ENCODE results near the gene GLA. TPM values are rescaled to one million over a fixed set of nuclear protein-coding genes. Genes with fewer than 3 reads are reported as not detected.

Gene GLA
- 29.5 TPM for total RNA-seq
- polyA plus RNA-seq: 43.4 TPM
- long read RNA-seq, donor 1, partial matches to known transcripts: 0 of 1 reads
- long read RNA-seq, donor 1, other reads (novel, unspliced or antisense): 0 of 1 reads
- long read RNA-seq, donor 2, transcript GLA-202 (2 exons, 618 nt): minor isoform, 10 of 29 reads
- long read RNA-seq, donor 2, transcript GLA-201 (7 exons, 1,318 nt): major isoform, 18 of 29 reads
- long read RNA-seq, donor 2, partial matches to known transcripts: 0 of 29 reads
- long read RNA-seq, donor 2, other reads (novel, unspliced or antisense): 0 of 29 reads
- long read RNA-seq, donor 3, transcript GLA-202 (2 exons, 618 nt): minor isoform, 7 of 20 reads
- long read RNA-seq, donor 3, transcript GLA-201 (7 exons, 1,318 nt): major isoform, 11 of 20 reads
- long read RNA-seq, donor 3, partial matches to known transcripts: 0 of 20 reads
- long read RNA-seq, donor 3, other reads (novel, unspliced or antisense): 0 of 20 reads
- long read RNA-seq, donor 4, transcript GLA-201 (7 exons, 1,318 nt): major isoform, 5 of 9 reads
- long read RNA-seq, donor 4, partial matches to known transcripts: 0 of 9 reads
- long read RNA-seq, donor 4, other reads (novel, unspliced or antisense): 0 of 9 reads
- long read RNA-seq, donor 5, transcript GLA-201 (7 exons, 1,318 nt): major isoform, 11 of 148 reads
- long read RNA-seq, donor 5, transcript GLA-204 (3 exons, 793 nt): minor isoform, 5 of 148 reads
- long read RNA-seq, donor 5, partial matches to known transcripts: 113 of 148 reads
- long read RNA-seq, donor 5, other reads (novel, unspliced or antisense): 14 of 148 reads
- long read RNA-seq, donor 6, partial matches to known transcripts: 0 of 6 reads
- long read RNA-seq, donor 6, other reads (novel, unspliced or antisense): 0 of 6 reads
- long read RNA-seq, donor 7, transcript GLA-204 (3 exons, 793 nt): minor isoform, 6 of 15 reads
- long read RNA-seq, donor 7, transcript GLA-201 (7 exons, 1,318 nt): major isoform, 7 of 15 reads
- long read RNA-seq, donor 7, partial matches to known transcripts: 0 of 15 reads
- long read RNA-seq, donor 7, other reads (novel, unspliced or antisense): 0 of 15 reads
- long read RNA-seq, donor 8, transcript GLA-201 (7 exons, 1,318 nt): major isoform, 6 of 7 reads
- long read RNA-seq, donor 8, partial matches to known transcripts: 0 of 7 reads
- long read RNA-seq, donor 8, other reads (novel, unspliced or antisense): 0 of 7 reads
- long read RNA-seq, donor 9, partial matches to known transcripts: 0 of 6 reads
- long read RNA-seq, donor 9, other reads (novel, unspliced or antisense): 0 of 6 reads
- long read RNA-seq, donor 10, transcript GLA-201 (7 exons, 1,318 nt): major isoform, 9 of 13 reads
- long read RNA-seq, donor 10, partial matches to known transcripts: 0 of 13 reads
- long read RNA-seq, donor 10, other reads (novel, unspliced or antisense): 0 of 13 reads

DNA sequence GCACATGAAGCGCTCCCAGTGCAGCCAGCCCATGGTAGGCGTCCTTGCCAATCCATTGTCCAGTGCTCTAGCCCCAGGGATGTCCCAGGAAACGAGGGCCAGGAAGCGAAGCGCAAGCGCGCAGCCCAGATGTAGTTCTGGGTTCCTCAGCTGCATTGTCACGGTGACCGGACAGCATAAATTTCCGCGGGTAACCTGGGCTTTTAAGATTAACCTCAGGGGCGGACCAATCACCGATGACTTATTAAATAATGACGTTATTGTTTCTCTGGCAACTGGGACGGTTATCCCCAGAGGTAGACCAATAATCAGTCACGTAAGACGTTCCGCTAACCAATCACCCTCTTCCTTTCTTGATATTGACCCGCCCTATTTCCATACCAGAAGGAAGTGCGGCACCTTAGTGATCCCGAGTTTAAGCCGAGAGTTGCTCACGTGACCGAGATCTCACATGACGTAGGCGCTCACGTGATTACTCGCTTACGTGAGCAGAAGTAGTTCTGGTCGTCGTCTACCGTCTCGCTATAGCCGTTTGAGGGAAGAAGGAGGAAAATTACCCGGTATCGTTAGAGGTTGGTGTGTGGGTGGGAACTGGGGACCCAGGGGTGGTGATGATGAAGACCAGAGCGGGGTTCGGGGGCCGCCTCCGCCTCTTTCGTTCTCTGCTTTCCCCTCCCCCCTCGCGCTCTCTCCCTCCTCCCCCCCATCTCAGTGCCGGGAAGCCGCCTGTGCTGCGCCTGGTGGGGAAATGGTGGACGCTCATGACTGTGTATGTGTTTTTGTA is at the start of gene GLA, which contains the start of gene HNRNPH2:
Gene GLA (minus strand): TSS at position 178 of the 784 bp plus-strand sequence. CDS start 22 bp downstream, at position 156.
Gene HNRNPH2 (plus strand): TSS at position 475 of the 784 bp plus-strand sequence. CDS start 3,767 bp downstream, outside the sequence.
- WGBS: under 1% methylated on average over 45 of the region's 47 CpGs
- DNase-seq (ENCODE audit: low read depth in 6 of 9, low spot score in 9 of 9): peak; percentile 86 to 98 (median 93)
- H3K4me1 ChIP-seq (ENCODE audit: control insufficient read depth in 2 of 2, insufficient read depth in 2 of 2, low read length in 2 of 2): peaks cover 0 to 2% of the 10 kb centered on the region in 2 donors

DNA sequence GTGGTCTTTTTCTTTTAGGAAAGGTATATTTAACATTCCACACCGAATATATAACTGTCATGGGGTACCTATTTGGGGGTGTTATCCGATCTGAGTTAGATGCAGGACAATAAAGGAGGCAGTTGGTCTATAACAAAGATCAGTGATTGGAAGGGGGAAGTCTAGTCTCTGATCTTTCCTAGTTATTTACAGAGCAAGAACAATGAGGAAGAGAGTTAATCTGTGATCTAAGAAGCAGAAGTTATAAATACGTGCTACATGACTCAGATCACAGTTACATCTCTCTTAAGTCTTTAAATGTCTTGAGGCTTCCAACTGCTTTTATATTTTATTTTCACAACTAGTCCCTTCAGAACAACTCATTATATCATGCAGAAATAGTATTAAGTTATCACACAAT is 44.3 kb upstream of the GLA start:
- 81% methylated on average over 3 of the region's 3 CpGs for WGBS
- Histone ChIP-seq H3K9me3 (ENCODE audit: control insufficient read depth in 2 of 2, insufficient read depth in 1 of 2, low read length in 1 of 2) (no peaks in the 10 kb centered on the region), H3K4me3 (ENCODE audit: low read length in 2 of 2) (no peak overlapping the region), H3K27ac (ENCODE audit: low read depth in 1 of 2, low read length in 1 of 2) (no peak overlapping the region), H3K36me3 (ENCODE audit: control insufficient read depth in 2 of 2, insufficient read depth in 2 of 2, low read length in 1 of 2) (no peaks in the 10 kb centered on the region), H3K27me3 (ENCODE audit: control insufficient read depth in 2 of 2, insufficient read depth in 1 of 2, low read length in 1 of 2) (no peaks in the 10 kb centered on the region), H3K4me1 (ENCODE audit: control insufficient read depth in 2 of 2, insufficient read depth in 2 of 2, low read length in 2 of 2) (no peaks in the 10 kb centered on the region)
- DNase-seq (ENCODE audit: low read depth in 6 of 9, low spot score in 9 of 9): no peak

More for the DNA sequence above, at the start of gene GLA, which contains the start of gene HNRNPH2:
- H3K4me3 ChIP-seq (ENCODE audit: low read length in 2 of 2): peak within 1 kb of the TSS; percentile 69 to 82
- no peaks in the 10 kb centered on the region for H3K9me3 ChIP-seq (ENCODE audit: control insufficient read depth in 2 of 2, insufficient read depth in 1 of 2, low read length in 1 of 2)
- peaks cover 14 to 15% of the 10 kb centered on the region in 2 donors for H3K36me3 ChIP-seq (ENCODE audit: control insufficient read depth in 2 of 2, insufficient read depth in 2 of 2, low read length in 1 of 2)
- peak within 1 kb of the TSS; percentile 94 to 98 for H3K27ac ChIP-seq (ENCODE audit: low read depth in 1 of 2, low read length in 1 of 2)
- no peaks in the 10 kb centered on the region for H3K27me3 ChIP-seq (ENCODE audit: control insufficient read depth in 2 of 2, insufficient read depth in 1 of 2, low read length in 1 of 2)

DNA sequence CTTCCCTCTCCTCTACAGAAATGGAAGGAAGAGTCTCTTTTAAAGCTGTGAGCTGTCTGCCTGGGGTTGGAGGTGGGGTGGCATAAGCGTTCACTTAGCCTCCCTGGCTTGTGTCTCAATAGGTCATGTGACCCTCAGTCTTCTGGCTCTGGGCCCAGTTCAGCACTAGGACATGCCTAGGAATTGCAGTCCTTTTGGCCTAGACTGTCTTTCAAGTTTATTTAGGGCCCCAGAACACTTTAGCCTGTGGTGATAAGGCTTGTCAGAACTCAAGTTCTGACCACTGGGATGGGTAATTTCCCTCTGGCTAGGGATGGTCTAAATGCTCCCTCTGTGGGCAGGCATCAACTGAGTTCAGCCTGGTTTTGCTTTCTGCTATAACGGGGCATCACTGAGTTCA is 43.2 kb upstream of the GLA start:
- H3K27ac ChIP-seq (ENCODE audit: low read depth in 1 of 2, low read length in 1 of 2): no peak overlapping the region
- no peaks in the 10 kb centered on the region for H3K27me3 ChIP-seq (ENCODE audit: control insufficient read depth in 2 of 2, insufficient read depth in 1 of 2, low read length in 1 of 2)
- H3K4me3 ChIP-seq (ENCODE audit: low read length in 2 of 2): no peak overlapping the region
- DNase-seq (ENCODE audit: low read depth in 6 of 9, low spot score in 9 of 9): no peak
- 90% methylated on average over 2 of the region's 2 CpGs for WGBS
- no peaks in the 10 kb centered on the region for H3K9me3 ChIP-seq (ENCODE audit: control insufficient read depth in 2 of 2, insufficient read depth in 1 of 2, low read length in 1 of 2)
- H3K4me1 ChIP-seq (ENCODE audit: control insufficient read depth in 2 of 2, insufficient read depth in 2 of 2, low read length in 2 of 2): no peaks in the 10 kb centered on the region
- no peaks in the 10 kb centered on the region for H3K36me3 ChIP-seq (ENCODE audit: control insufficient read depth in 2 of 2, insufficient read depth in 2 of 2, low read length in 1 of 2)

DNA sequence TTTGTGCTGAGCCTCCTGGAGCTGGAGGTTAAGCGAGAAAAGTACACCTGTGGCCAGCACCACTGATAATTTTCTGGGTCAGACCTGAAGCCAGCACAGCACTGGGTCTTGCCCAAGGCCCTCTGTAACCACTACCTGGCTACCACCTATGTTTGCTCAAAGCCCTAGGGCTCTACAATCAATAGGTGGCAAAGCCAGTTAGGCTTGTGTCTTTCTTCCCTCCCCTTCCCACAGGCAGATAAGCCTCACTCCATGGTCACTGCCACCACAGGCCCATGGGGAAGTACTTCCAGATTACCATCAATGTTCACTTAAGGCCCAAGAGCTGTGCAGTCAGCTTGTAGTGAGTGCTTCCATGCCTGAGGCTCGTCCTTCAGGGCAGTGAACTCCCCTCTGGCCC is 42.4 kb upstream of the GLA start:
- Histone ChIP-seq H3K4me3 (ENCODE audit: low read length in 2 of 2) (no peak overlapping the region), H3K4me1 (ENCODE audit: control insufficient read depth in 2 of 2, insufficient read depth in 2 of 2, low read length in 2 of 2) (no peaks in the 10 kb centered on the region), H3K36me3 (ENCODE audit: control insufficient read depth in 2 of 2, insufficient read depth in 2 of 2, low read length in 1 of 2) (no peaks in the 10 kb centered on the region), H3K9me3 (ENCODE audit: control insufficient read depth in 2 of 2, insufficient read depth in 1 of 2, low read length in 1 of 2) (no peaks in the 10 kb centered on the region), H3K27me3 (ENCODE audit: control insufficient read depth in 2 of 2, insufficient read depth in 1 of 2, low read length in 1 of 2) (no peaks in the 10 kb centered on the region), H3K27ac (ENCODE audit: low read depth in 1 of 2, low read length in 1 of 2) (no peak overlapping the region)
- DNase-seq (ENCODE audit: low read depth in 6 of 9, low spot score in 9 of 9): no peak
- WGBS: 85% methylated on average over 2 of the region's 2 CpGs

DNA sequence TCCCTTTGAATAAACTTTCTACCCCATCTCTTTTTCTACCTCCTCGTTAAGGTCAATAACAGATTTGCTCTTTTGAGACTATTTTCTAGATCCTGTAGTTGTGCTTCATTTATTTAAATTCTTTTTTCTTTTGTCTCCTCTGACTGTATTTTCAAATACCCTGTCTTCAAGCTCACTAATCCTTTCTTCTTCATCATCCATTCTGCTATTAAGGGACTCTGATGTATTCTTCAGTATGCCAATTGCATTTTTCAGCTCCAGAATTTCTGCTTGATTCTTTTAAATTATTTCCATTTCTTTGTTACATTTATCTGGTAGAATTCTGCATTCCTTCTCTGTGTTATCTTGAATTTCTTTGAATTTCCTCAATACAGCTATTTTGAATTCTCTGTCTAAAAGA is 41.6 kb upstream of the GLA start:
- Histone ChIP-seq H3K27ac (ENCODE audit: low read depth in 1 of 2, low read length in 1 of 2) (no peak overlapping the region), H3K4me3 (ENCODE audit: low read length in 2 of 2) (no peak overlapping the region), H3K27me3 (ENCODE audit: control insufficient read depth in 2 of 2, insufficient read depth in 1 of 2, low read length in 1 of 2) (no peaks in the 10 kb centered on the region), H3K36me3 (ENCODE audit: control insufficient read depth in 2 of 2, insufficient read depth in 2 of 2, low read length in 1 of 2) (no peaks in the 10 kb centered on the region), H3K9me3 (ENCODE audit: control insufficient read depth in 2 of 2, insufficient read depth in 1 of 2, low read length in 1 of 2) (no peaks in the 10 kb centered on the region), H3K4me1 (ENCODE audit: control insufficient read depth in 2 of 2, insufficient read depth in 2 of 2, low read length in 2 of 2) (no peaks in the 10 kb centered on the region)
- 95% methylated on average over 1 of the region's 1 CpG for WGBS
- no peak for DNase-seq (ENCODE audit: low read depth in 6 of 9, low spot score in 9 of 9)

DNA sequence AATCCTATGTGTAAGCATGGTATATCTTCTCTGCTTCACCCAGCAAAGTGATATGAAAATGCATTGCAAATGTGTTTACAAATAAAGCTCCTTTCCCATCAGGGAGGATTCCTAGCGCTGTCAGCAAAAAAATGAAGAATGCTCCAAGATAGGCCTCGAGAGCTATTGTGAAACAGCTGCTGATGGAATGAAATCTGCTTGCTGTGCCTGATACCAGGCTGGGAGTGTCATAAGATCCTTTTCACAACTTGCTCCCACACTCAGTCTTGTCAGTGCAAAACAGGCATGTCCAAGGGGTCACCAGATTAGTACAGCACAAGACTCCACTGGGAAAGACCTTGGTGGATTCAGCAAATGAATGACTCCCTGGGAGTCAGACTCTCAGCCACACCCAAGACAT is 34.4 kb upstream of the GLA start:
- WGBS: 95% methylated on average over 2 of the region's 2 CpGs
- Histone ChIP-seq H3K27me3 (ENCODE audit: control insufficient read depth in 2 of 2, insufficient read depth in 1 of 2, low read length in 1 of 2) (no peaks in the 10 kb centered on the region), H3K9me3 (ENCODE audit: control insufficient read depth in 2 of 2, insufficient read depth in 1 of 2, low read length in 1 of 2) (no peaks in the 10 kb centered on the region), H3K36me3 (ENCODE audit: control insufficient read depth in 2 of 2, insufficient read depth in 2 of 2, low read length in 1 of 2) (peaks cover 0 to 5% of the 10 kb centered on the region in 2 donors), H3K27ac (ENCODE audit: low read depth in 1 of 2, low read length in 1 of 2) (no peak overlapping the region), H3K4me3 (ENCODE audit: low read length in 2 of 2) (no peak overlapping the region), H3K4me1 (ENCODE audit: control insufficient read depth in 2 of 2, insufficient read depth in 2 of 2, low read length in 2 of 2) (no peaks in the 10 kb centered on the region)
- DNase-seq (ENCODE audit: low read depth in 6 of 9, low spot score in 9 of 9): no peak

DNA sequence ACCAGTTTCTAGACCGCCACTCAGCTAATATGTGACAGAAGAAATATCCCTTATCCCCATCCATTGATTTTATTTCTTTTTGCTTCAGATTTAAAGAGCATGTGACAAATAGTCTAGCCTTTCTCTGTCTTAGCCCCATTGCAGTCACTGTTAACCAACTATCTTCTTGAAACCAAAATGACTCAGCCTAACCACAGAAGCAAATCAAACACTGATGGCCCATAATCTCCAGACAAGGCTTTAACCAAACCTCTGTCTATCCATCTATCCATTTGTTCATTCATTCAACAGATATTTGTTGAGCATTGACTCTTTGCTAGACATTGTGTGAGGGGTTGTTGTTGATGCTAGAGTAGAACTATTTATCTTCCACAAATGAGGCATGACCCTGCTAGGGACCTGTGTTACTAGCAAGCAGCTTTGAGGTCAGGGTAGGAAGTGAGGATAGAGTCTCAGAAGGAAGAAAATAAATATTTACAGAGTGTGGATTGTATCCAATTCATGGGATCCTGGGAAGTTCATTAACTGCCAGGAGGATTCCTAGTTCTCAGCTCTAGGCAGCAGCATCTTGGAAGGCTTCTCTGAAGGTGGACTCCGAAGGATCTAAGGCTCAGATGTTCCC is 22.8 kb upstream of the GLA start:
- H3K27ac ChIP-seq (ENCODE audit: low read depth in 1 of 2, low read length in 1 of 2): no peak overlapping the region
- 100% methylated on average over 2 of the region's 2 CpGs for WGBS
- H3K9me3 ChIP-seq (ENCODE audit: control insufficient read depth in 2 of 2, insufficient read depth in 1 of 2, low read length in 1 of 2): no peaks in the 10 kb centered on the region
- no peak overlapping the region for H3K4me3 ChIP-seq (ENCODE audit: low read length in 2 of 2)
- no peaks in the 10 kb centered on the region for H3K27me3 ChIP-seq (ENCODE audit: control insufficient read depth in 2 of 2, insufficient read depth in 1 of 2, low read length in 1 of 2)
- no peak for DNase-seq (ENCODE audit: low read depth in 6 of 9, low spot score in 9 of 9)
- H3K36me3 ChIP-seq (ENCODE audit: control insufficient read depth in 2 of 2, insufficient read depth in 2 of 2, low read length in 1 of 2): no peaks in the 10 kb centered on the region
- H3K4me1 ChIP-seq (ENCODE audit: control insufficient read depth in 2 of 2, insufficient read depth in 2 of 2, low read length in 2 of 2): no peaks in the 10 kb centered on the region

DNA sequence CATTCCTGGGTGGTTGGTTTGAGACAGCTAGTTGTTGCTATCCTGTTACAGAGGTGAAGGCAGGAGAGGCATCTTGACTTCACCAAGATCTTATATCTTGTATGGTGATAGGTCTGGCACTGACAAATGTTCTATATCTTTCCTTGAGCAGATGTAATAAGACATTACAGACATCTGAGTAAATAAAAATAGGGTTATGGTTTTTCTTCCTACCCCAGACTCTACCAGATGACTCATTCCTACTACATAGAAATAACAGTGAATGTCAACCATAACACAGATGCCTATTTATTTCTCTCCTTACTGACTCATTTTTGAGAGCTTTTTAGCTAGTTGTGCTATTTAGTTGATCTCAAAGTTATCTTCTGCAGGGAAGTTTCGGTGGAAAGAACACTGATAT is 22.2 kb upstream of the GLA start:
- Histone ChIP-seq H3K4me1 (ENCODE audit: control insufficient read depth in 2 of 2, insufficient read depth in 2 of 2, low read length in 2 of 2) (no peaks in the 10 kb centered on the region), H3K4me3 (ENCODE audit: low read length in 2 of 2) (no peak overlapping the region), H3K27me3 (ENCODE audit: control insufficient read depth in 2 of 2, insufficient read depth in 1 of 2, low read length in 1 of 2) (no peaks in the 10 kb centered on the region), H3K27ac (ENCODE audit: low read depth in 1 of 2, low read length in 1 of 2) (no peak overlapping the region), H3K36me3 (ENCODE audit: control insufficient read depth in 2 of 2, insufficient read depth in 2 of 2, low read length in 1 of 2) (no peaks in the 10 kb centered on the region), H3K9me3 (ENCODE audit: control insufficient read depth in 2 of 2, insufficient read depth in 1 of 2, low read length in 1 of 2) (no peaks in the 10 kb centered on the region)
- WGBS: 90% methylated on average over 1 of the region's 1 CpG
- DNase-seq (ENCODE audit: low read depth in 6 of 9, low spot score in 9 of 9): no peak
